ENCODE results near the gene UBE3B.

DNA sequence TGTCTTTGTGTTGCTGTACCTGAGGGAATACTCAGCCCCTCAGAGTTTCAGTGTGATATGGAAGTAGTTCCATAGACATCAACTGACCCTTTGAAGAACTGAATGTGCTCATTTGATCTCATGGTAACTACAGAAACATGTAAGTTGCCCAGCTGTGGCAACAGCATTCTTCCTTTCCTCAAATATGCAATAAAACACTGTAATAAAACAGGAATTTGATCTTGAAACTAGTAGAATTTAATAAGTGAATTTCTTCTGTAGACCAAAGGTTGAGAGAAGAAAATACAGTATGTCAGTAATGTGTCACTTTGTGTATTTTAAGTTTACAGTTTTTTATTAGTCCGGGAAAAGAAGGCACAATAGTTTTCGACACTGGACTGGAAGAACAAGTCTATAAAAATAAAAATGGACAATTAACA, 32.2 kb upstream of the UBE3B start:
- TF ChIP-seq, protein P1, sequence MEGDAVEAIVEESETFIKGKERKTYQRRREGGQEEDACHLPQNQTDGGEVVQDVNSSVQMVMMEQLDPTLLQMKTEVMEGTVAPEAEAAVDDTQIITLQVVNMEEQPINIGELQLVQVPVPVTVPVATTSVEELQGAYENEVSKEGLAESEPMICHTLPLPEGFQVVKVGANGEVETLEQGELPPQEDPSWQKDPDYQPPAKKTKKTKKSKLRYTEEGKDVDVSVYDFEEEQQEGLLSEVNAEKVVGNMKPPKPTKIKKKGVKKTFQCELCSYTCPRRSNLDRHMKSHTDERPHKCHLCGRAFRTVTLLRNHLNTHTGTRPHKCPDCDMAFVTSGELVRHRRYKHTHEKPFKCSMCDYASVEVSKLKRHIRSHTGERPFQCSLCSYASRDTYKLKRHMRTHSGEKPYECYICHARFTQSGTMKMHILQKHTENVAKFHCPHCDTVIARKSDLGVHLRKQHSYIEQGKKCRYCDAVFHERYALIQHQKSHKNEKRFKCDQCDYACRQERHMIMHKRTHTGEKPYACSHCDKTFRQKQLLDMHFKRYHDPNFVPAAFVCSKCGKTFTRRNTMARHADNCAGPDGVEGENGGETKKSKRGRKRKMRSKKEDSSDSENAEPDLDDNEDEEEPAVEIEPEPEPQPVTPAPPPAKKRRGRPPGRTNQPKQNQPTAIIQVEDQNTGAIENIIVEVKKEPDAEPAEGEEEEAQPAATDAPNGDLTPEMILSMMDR (IDR thresholded peaks at IDR 0.05; ENCODE audit: insufficient read depth, low read length), result no peak
- no peak for TF ChIP-seq POLR2AphosphoS5 (IDR thresholded peaks at IDR 0.05; ENCODE audit: low read depth)
